Gastroesophageal sphincter (tissue), 4 donors: ENCODE data around the gene RNF32. TPM values are rescaled to one million over a fixed set of nuclear protein-coding genes. Genes with fewer than 3 reads are reported as not detected.

ENCODE experiments used
- ATAC-seq: fragments of 150-250 bp; one replicate; pipeline ENCODE4 v1.9.1; 2016; ENCODE audit warnings: mild to moderate bottlenecking, moderate library complexity
- H3K27ac ChIP-seq, 4 donors: fragments of 200-600 bp; sonication (generic) in 3 of 4; 1 replicate in 3 of 4; 2 replicates in 1 of 4; pipeline ENCODE4 v1.5.1; 2016 to 2019
- H3K27me3 ChIP-seq: fragments of 200-600 bp; sonication (generic); one replicate; pipeline ENCODE4 v1.5.1; 2019
- H3K36me3 ChIP-seq, 2 donors: fragments of 200-600 bp; sonication (generic); one replicate each; pipeline ENCODE4 v1.5.1; 2019; ENCODE audit warnings: control low read depth in 1 of 2
- H3K4me1 ChIP-seq, 3 donors: fragments of 200-600 bp; sonication (generic); 1 replicate in 2 of 3; 2 replicates in 1 of 3; pipeline ENCODE4 v1.5.1; 2016 to 2019; ENCODE audit warnings: control low read depth in 2 of 3
- H3K4me3 ChIP-seq, 2 donors: fragments of 200-600 bp; sonication (generic); one replicate each; pipeline ENCODE4 v1.5.1; 2019; ENCODE audit warnings: mild to moderate bottlenecking in 1 of 2, moderate library complexity in 1 of 2
- H3K9me3 ChIP-seq, 3 donors: fragments of 200-600 bp; sonication (generic); one replicate each; pipeline ENCODE4 v1.5.1; 2017 to 2019; ENCODE audit warnings: control low read depth in 2 of 3
- EP300 ChIP-seq: sonication (generic); formaldehyde crosslinking; IDR thresholded peaks from one replicate; pipeline ENCODE4 v1.6.1; 2017; ENCODE audit warnings: antibody characterized with exemption, mild to moderate bottlenecking
- POLR2A ChIP-seq, 2 donors: fragments of 450-650 bp; IDR thresholded peaks; one replicate each; pipeline ENCODE4 v1.6.1; 2017; ENCODE audit warnings: antibody characterized with exemption in 2 of 2, mild to moderate bottlenecking in 2 of 2, moderate library complexity in 1 of 2
- POLR2AphosphoS5 ChIP-seq: sonication (generic); formaldehyde crosslinking; IDR thresholded peaks from one replicate; pipeline ENCODE4 v1.6.1; 2017; ENCODE audit warnings: antibody characterized with exemption
- WGBS, 2 donors: methylation state at CpG; one replicate each; pipeline ENCODE4 v1.1.5; 2018; ENCODE audit warnings: low coverage in 1 of 2; 5-methylcytosine and 5-hydroxymethylcytosine counted together
- total RNA-seq, 4 donors: library from RNA; depleted of rRNA; stranded (reverse); fragments of >200 nt; gene quantifications; one replicate each; pipeline ENCODE4 v1.1.0, GENCODE V29; 2016
- TF ChIP-seq, protein P1 (sequence below), 4 experiments: fragments of 200-600 bp in 2 of 4; fragments of 450-650 bp in 2 of 4; sonication (generic) in 1 of 4; IDR thresholded peaks; one replicate each; pipeline ENCODE4 v1.5.1; 2017 to 2019; ENCODE audit warnings: antibody characterized with exemption in 4 of 4, mild to moderate bottlenecking in 2 of 4, moderate library complexity in 2 of 4

RNF32 gene
- total RNA-seq, 4 donors from 2014 or later = 0.35 to 0.67 TPM; not detected in 2

DNA sequence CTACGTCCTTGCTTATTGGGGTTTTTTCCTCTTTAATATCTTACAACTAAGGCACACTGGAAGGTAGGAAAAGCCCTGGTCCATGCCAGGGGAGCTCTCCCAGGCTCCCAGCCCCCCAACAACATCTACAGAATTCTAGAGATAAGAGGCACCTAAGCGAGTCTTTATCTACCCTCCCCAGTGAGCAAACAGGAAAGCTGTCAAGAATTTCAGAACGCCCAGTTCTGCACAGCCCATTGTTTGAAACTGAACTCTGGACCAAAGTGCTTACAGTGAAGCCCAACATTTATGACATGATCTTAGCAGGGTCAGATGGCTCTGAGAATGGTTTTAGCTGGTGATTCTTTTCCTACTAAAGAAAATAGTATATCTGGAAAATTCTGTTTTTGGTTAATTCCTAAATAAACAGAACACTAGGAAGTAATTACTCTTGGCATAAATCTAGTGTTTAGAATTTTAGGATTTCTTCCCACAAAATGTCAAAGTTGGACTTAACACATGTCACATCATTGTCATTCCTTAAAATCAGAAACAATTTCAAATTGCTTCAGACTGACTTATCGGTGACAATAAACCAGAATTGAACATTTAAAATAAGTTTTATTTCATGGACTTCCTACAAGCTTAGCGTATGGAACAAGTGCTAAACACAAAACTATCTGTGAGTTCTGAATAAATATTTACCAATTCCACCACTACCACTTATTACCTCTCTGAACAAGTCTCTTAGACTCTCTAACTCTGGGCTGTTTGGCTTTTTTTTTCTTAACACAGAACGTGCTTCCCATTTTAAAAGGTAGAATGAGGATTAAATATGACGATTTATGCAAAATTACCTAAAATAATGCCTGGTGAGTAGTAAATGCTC lies 31.3 kb upstream of the RNF32 start:
- TF ChIP-seq POLR2A (IDR thresholded peaks at IDR 0.05) (no peak), POLR2AphosphoS5 (no peak), EP300 (no peak)
- TF ChIP-seq, protein P1, sequence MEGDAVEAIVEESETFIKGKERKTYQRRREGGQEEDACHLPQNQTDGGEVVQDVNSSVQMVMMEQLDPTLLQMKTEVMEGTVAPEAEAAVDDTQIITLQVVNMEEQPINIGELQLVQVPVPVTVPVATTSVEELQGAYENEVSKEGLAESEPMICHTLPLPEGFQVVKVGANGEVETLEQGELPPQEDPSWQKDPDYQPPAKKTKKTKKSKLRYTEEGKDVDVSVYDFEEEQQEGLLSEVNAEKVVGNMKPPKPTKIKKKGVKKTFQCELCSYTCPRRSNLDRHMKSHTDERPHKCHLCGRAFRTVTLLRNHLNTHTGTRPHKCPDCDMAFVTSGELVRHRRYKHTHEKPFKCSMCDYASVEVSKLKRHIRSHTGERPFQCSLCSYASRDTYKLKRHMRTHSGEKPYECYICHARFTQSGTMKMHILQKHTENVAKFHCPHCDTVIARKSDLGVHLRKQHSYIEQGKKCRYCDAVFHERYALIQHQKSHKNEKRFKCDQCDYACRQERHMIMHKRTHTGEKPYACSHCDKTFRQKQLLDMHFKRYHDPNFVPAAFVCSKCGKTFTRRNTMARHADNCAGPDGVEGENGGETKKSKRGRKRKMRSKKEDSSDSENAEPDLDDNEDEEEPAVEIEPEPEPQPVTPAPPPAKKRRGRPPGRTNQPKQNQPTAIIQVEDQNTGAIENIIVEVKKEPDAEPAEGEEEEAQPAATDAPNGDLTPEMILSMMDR (IDR thresholded peaks at IDR 0.05) = no peak
- WGBS, 2 donors = 75 to 79% methylated on average over 5 to 6 of the region's 7 CpGs
- no peak for ATAC-seq
- no peaks in the 10 kb centered on the region for H3K9me3 ChIP-seq
- H3K4me3 ChIP-seq = no peak overlapping the region
- peaks cover 42% of the 10 kb centered on the region for H3K27me3 ChIP-seq
- no peaks in the 10 kb centered on the region for H3K36me3 ChIP-seq
- H3K4me1 ChIP-seq = peaks cover 0 to 16% (median 9%) of the 10 kb centered on the region in 3 donors
- H3K27ac ChIP-seq = no peak overlapping the region

DNA sequence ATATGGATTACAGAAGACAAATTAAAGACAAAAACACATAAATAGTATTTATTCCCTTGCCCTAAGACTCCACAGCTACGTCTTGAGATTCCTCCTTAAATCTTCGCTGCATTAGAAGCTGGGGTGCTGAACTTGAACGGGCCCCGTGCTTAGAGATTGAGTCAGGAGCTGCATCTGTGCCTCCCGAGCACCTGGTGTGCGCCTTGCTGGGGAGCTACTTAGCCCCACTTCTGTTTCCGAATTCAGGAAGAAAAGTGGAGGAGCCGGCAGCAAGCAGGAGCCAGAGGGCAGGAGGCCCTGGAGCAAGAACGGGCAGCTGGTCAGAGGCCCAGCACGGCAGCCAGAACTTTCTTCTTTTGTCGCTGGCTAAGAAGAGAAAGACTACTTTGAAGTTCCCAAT lies 30.4 kb upstream of the RNF32 start:
- Histone ChIP-seq H3K36me3 (no peaks in the 10 kb centered on the region), H3K27ac (no peak overlapping the region), H3K9me3 (no peaks in the 10 kb centered on the region), H3K27me3 (peaks cover 42% of the 10 kb centered on the region), H3K4me3 (no peak overlapping the region), H3K4me1 (peaks cover 0 to 16% (median 9%) of the 10 kb centered on the region in 3 donors)
- 63 to 79% methylated on average over 4 to 5 of the region's 11 CpGs for WGBS, 2 donors
- ATAC-seq = no peak
- TF ChIP-seq EP300 (no peak), POLR2A (IDR thresholded peaks at IDR 0.05) (no peak), POLR2AphosphoS5 (no peak)
- TF ChIP-seq, protein P1 (IDR thresholded peaks at IDR 0.05) = no peak

DNA sequence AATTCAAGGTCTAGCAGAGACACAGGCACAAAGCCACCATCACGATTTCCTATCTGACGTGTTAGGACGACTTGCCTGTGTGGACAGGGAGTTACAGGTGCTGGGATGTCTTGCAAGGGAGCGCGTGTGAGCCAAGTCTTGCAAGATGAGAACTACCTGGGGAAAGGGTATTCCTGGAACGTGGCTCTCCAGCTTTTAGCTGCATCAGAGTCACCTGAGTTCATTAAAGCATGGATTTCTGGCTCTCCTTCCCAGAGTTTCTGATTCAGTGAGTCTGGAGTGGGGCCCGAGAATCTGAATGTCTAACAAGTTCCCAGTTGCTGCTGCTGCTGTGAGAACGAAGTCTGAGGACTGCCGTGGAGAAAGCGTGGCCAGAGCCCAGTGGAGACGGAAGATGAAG lies 30.0 kb upstream of the RNF32 start:
- Histone ChIP-seq H3K36me3 (no peaks in the 10 kb centered on the region), H3K9me3 (no peaks in the 10 kb centered on the region), H3K27ac (no peak overlapping the region), H3K4me3 (no peak overlapping the region), H3K27me3 (peaks cover 41% of the 10 kb centered on the region), H3K4me1 (peaks cover 0 to 16% (median 9%) of the 10 kb centered on the region in 3 donors)
- WGBS, 2 donors = 20 to 91% methylated on average over 1 to 6 of the region's 11 CpGs
- ATAC-seq = no peak
- TF ChIP-seq, protein P1 (IDR thresholded peaks at IDR 0.05) = no peak
- TF ChIP-seq EP300 (no peak), POLR2A (IDR thresholded peaks at IDR 0.05) (no peak)

DNA sequence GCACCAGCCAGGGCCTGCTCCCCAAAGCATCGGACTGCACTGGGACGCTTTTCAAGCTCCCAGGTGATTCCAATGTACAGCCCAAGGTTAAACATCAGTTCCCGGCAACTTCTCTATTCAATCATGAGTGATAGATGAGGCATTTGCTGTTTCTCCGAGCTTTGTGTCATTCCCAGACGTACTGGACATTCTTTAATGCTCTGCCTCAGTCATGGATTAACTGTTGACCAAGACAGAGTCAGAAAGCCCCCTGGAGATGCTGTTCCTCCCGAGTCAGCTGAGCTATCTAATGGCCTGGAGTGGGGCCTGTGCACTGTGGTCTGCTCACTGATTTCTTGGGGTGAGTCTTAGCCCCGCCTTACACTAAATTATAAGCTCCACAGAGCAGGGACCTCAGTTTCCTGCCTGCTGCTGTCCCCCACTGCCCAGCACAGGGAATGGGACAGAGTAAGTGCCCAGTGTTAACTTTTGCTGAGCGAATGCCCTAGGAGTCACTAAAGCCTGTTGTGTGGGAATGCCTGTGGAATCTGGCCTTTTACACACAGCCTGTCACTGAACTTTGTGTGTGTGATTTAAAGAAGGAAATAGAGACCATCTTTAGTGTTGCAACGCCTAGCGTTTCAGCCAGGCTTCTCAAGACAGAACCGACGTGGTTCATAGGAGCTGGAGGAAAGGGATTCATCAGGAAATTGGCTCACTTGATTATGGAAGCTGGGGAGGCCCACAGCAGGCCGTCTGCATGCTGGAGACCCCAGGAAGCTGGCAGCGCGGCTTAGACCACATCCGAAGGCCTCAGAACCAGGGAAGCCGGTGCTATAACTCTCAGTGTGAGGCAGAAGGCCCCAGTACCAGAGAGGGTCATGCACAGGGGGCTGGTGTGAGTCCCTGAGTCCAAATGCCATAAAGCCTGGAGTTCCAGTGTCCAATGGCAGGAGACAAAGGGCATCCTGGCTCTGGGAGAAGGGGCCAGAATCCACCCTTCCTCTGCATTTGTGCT lies 29.3 kb upstream of the RNF32 start:
- H3K4me3 ChIP-seq = no peak overlapping the region
- H3K4me1 ChIP-seq = peaks cover 0 to 18% (median 11%) of the 10 kb centered on the region in 3 donors
- H3K27ac ChIP-seq = no peak overlapping the region
- WGBS, 2 donors = 79 to 81% methylated on average over 9 to 13 of the region's 17 CpGs
- H3K27me3 ChIP-seq = peaks cover 40% of the 10 kb centered on the region
- ATAC-seq = no peak
- TF ChIP-seq POLR2AphosphoS5 = no peak
- TF ChIP-seq, protein P1 (IDR thresholded peaks at IDR 0.05) = no peak
- TF ChIP-seq EP300 = no peak
- TF ChIP-seq POLR2A (IDR thresholded peaks at IDR 0.05) = no peak
- no peaks in the 10 kb centered on the region for H3K36me3 ChIP-seq
- no peaks in the 10 kb centered on the region for H3K9me3 ChIP-seq
